NCI-H526 treated with DMSO at 0.1 percent for 48 hours (cell line): Measurements from ENCODE around the gene DEDD2.

Experiments
- DNase-seq: peaks from one replicate; lab custom pipeline; 2025; lab: John Stamatoyannopoulos, UW

Gene DEDD2

DNA sequence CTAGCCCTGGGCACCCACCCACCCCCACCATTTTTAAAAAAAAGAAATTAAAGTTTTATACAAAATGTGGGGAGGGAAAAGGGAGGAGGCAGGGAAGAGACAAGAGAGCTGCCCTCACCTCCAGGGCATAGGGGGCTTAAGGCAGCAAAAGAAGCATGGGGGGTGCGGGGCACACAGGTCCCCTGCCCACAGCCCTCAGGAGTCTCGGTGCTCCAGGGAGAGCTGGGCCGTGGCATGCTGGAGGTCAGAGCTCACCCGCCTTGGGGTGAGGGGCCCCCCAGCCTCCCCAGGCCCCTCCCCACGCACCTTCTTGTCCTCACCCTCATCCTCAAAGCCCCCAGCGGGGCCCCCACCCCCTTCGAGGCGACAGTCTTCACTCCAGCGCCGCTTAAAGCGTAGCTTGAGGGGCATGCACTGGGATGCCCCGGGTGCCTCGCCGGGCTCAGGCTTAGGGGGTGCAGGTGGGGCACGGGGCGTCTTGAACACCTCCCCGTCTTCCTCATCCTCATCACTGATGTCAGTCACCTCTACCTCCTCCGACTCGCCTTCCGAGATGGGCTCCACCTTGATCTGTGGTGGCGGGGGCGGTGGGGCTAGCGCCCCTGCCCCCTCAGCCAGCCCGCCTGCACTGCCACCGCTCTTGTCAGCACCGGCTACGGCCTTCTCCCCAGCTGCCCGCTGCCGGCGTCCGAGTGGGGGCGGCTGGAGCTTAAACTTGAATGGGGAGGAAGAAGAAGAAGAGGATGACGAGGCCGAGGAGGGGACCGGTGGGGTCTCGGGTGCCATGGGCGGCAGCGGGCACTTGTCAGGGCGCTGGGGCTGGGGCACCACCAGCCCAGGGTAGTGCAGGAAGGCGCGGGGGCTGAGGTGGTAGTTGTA is 31.0 kb upstream of the DEDD2 start:
- DNase-seq, result no peak

DNA sequence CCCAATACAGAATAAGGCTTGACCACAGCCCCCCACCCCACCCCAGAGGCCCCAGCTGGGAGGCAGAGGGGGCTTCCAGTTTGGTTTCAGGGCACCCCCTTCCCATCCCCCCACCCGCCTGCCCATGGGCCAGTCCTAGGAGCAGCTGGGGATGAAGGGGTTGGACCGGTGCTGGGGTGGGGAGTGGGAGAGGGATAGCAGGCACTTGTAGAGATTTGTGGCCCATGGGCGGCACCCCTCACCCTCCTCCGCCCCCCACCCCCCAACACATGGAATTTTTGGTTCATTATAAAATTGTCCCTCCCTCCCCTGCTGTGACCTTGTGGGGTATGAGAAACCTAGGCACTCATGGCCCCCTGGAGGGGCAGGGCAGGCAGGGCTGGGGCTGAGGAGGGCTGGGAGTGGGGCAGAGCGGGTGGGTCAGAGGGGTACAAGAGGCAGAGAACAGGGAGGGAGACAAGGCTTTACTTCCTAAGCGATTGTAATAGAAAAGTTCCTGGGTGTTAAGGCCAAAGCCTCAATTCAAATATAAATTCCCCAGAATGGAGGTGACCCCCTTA is 30.2 kb upstream of the DEDD2 start:
- no peak for DNase-seq

DNA sequence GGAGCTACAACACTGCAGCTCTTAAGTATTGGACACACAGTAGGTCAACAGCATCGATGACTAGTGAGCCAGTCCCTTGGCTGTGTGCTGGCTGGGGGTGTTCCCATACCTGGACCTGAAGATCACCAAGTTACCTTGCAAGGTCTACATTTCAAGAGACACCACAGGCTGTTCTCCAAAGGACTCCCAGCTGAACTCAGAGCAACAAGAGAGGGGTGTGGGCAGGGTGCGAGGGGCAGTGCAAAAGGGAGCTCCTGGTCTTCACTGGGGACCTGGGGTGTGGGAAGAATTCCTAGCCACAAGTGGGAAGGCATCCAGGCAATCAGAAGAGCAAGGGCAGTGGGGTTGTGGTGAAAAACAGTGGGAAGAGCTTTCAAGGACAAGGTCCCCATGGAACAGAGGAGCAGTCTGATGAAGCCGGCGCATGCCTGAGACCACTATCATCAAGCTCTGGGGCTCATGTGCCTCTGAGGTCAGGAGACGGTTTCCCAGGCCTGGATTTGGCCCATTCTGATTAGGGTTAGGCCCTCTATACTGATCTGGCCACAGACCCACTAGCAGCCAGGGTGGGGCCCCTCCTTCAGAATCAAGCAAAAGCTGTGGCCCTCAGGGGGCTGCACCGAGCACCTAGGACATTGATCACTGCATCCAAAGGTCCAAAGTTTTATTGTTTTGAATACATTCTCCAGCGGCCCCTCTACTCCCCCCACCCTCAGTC is 29.6 kb upstream of the DEDD2 start:
- no peak for DNase-seq

DNA sequence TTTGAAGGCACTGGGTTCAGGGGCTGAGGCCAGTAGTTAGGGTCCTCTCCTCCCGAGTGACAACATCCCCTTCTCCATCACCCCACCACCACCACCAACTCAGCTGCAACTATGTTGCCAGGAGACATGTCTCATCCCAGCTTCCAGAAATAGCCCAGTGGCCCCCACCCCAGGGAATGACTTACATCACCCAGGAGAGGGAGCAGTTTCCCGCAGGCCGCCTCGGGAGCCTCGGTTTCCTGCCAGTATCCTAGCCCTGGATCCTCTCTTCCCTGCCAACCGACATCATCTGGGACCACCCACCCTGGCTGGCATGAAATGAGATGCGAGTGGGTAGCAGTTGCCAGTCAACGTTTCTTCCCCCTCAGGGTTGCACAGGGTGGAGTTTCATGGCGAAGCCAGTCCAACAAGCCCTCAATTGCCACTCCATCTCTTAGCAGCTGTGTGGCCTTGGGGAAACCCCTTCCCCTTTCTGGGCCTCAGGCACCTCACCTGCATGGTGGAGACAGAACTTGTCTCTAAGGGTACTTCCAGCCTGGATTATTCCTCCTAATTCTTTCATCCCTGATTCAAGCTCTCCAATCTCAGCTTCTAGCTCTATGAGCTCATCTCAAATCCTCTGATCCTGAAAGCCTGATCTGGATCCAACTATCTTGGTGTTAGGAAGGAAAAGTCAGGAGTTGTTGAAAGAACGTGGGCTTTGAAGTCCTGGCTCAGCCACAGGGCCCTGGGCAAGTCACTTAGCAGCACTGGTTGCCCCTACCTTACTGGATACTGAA is 28.9 kb upstream of the DEDD2 start:
- peak; percentile 20 for DNase-seq

DNA sequence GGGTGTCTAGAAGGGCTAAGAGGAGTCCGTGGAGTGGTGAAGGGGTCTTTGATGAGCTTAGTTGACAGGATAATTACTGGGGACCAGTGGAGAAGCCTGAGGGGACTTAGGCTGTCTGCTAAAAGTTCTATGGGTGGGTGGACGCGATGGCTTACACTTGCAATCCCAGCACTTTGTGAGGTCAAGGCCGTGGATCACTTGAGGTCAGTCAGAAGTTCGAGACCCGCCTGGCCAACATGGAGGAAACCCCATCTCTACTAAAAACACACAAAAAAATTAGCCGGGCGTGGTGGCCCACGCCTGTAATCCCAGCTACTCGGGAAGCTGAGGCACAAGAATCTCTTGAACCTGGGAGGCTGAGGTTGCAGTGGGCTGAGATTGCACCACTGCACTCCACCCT is 27.8 kb upstream of the DEDD2 start:
- no peak for DNase-seq

DNA sequence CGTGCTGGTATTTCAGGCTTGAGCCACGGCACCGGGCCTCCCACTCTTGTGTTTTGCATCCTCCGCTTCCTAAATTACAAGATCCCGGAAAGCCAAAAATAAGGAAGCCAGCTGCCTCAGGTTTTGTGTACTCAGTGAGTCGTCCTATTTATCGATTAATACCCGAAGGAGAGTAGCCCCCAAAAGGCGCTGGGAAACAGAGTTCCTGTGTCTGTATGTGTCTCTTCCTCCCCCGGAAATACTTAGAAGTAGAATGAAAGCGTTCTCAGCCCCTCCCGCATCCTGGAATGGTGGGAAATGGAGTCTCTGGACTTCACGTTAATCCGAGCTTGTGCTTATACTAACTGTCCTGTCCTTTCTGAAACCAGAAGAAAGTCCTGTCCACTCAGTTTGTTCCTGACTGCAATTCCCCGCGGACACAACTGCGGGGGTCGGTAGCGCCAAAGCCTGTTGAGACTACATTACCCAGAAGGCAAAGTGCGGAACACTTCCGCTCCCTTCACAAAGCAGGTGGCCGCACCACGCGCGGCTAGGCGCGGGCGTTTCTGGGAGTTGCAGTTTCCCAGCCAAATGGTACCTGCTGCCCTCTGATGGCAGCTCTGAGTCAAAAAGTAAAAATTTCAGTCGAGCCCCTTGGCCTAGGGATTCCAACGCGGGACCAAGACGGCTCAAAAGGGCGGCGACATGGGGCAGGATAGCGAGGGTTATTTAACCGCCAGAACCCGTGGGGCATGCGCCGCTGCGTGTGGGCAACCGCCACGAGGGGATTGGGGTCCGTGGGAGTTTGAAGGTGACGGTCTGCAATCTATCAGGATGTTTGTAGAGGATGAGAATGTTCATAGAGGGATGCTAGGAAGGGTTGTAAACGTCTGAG is 27.1 kb upstream of the DEDD2 start:
- peak; percentile 94 for DNase-seq

DNA sequence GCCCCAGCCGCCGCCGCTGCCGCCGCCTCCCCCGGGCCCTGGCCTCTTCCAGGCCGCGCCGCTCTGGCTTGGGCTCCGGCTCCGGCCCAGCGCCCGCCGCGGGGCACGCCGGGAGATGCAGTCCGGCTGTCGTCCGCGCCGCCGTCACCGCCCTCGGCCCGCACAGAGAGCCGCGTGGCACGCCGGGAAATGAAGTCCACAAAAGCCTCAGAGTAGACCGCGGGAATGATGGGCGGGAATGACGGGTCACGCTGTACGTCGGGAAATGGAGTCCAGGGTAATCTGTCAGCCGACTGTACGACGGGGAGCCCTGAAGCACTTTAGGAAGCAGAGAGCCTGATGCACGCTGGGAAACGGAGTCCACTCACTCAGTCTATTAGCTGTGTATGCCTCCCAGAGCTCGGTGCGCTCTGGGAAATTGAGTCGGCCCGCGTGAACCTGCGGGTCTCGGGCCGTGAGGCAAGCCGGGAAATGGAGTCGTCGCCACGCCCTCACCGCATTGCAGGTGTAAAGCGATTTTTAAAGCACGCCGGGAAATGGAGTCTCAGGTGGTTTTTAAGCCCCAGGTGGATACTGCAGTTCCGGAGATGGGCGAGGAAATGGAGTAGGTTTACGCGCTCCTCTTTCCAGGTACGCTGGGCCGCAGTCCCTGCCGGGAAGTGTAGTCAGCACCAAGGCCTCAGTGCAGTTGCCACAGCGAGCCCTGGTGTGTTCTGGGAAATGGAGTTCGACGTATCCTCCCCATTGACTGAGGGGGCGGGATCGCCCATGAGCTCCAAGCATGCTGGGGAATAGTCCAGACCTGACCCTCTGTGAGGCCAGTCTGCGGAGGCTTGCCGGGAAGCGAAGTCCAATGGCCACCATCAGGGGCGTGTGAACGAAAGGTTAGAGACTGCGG is 25.3 kb upstream of the DEDD2 start, which contains the start of gene GSK3A:
GSK3A (minus strand) TSS at position 91 of the 898 bp plus-strand sequence. CDS start 137 bp downstream, outside the sequence.
- DNase-seq, result peak; percentile 100

DNA sequence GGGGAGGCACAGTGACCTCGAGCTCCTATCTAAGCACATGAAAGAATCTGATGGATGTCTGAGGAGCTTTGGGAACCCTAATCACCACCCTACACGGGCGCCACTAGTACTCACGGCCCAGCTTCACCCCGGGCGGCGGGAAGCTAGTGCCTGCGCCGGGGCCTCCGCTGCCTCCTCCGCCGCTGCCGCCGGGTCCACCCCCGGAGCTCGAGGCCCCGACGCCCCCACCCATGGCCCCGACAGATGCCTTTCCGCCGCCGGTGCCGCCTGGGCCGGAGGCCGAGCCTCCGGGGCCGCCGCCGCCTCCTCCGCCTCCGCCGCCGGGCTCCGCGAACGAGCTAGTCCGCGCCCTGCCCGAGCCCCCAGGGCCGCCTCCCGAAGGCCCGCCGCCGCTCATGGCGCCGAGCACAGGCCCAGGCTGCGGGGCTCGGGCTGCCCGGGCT is 24.6 kb upstream of the DEDD2 start:
- no peak for DNase-seq

DNA sequence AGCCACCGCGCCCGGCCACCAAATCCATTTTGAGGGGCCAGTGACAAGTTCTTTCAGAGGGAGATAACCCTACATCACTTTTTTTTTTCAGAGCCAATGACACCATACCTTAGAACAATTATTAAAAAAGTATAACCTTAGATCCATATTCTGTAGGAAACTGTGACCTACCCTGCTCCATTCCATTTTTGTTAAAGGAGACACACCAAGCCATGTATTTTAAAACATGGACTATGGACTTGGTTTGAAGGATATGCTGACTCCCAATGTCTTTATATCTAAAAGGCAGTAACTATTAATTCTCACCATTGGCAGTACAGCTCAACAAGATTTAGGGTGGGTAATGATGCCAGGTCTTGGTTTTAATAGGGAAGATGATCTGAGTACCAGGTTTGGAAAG is 23.8 kb upstream of the DEDD2 start:
- DNase-seq, result no peak

DNA sequence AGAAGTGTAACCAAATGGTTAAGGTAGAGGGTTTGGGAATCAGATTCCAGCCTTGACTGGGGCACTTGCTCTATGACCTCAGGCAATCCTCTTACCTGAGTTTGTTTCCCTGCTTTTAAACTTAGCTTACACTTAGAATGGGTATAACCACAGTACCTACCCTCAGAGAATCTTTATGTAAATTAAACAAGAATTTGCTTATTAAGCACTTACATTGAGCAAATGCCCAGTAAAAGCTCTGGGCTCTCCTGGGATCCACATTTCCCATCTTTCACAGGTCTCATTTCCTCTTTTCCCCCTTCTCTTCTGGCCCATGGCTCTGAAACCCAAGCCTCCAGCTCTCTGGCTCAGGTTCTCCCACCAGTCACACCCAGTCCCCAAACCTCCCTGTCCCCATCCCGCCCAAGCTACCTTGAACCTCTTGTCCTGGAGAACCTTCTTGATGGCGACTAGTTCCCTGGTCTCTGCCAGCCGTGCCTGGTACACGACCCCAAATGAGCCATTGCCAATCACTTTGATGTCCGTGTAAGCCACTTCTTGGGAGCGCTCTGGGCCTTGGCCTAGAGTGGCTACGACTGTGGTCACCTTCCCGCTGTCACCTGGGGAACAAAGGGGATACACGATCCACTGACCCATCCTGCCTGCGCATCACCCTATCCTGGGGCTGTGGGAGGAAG is 22.2 kb upstream of the DEDD2 start:
- no peak for DNase-seq

DNA sequence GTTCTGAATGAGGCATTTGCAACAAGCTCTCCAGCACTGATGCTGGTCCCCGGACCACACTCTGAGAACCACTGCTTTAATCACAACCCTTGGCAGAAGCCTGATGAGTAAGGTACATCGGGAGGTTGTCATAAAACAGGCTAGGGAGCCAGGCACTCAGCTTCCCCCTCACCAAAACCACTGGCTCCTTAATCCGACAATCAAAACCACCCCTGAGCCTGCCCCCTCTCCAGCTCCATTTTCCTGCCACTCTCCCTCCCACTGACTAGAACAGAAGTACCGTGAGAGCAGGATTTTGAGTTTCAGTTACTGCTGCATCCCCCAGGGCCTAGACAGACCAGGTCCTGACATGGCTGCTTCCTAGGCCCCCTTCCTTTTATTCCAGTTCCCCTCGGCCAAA is 17.7 kb upstream of the DEDD2 start:
- DNase-seq, result no peak

DNA sequence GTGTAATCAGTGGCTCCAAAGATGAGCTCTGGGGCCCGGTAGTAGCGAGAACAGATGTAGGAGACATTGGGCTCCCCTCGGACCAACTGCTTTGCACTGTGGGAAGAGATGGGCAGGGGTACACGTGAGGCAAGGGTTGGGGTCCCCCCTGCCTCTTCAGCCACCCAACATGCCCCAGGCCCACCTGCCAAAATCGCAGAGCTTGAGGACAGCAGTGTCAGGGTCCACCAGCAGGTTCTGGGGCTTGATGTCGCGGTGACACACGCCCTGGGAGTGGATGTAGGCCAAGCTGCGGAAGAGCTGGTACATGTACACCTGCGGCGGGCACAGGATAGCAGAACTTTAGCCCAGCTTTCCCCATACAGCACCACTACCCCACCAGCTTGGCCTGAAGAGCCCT is 16.9 kb upstream of the DEDD2 start:
- no peak for DNase-seq

DNA sequence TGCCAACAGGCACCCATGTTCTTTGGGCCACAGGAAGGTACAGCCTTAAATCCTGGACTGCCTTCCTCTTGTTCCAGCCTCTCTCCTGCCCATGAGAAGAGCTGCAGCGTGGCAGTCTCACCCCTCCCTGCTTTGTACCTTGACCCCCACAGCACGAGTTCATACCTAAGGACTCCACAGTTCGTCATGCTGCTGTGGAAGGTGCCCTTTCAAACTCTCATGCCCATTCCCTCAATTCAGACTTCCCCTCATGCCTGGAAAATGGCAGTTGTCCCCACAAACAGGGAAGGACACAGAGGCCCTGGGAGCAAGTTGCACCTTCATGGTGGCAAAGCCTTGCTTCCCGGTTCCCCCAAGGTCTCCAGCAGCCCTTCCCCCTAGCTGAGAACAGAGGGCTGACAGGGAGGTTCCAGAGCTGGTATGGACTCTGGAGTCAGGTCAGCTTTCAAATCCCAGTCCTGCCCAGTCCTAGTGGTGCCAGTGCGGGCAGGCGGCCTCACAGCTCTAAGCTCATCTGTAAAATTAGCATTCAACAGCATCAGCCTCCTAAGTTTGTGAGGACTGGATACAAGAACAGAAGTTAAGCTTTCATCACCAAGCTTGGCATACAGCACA is 16.3 kb upstream of the DEDD2 start:
- no peak for DNase-seq

DNA sequence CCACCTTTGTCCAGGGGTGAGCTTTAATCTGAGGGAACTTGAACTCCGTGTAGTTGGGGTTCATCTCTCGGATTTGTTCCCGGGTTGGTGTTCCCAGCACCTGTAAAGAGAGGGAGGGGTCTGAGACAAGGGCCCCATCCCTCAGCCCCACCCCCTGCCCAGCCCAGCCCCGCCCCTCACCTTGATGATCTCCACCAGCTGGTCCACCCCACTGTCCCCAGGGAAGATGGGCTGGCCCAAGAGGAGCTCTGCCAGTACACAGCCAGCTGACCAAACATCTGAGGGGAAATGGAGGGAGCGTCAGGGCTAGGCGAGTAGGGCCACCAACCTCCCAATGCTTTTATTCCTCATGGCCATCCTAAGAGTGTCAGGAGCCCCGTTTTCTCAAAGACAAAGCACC is 15.6 kb upstream of the DEDD2 start:
- no peak for DNase-seq

DNA sequence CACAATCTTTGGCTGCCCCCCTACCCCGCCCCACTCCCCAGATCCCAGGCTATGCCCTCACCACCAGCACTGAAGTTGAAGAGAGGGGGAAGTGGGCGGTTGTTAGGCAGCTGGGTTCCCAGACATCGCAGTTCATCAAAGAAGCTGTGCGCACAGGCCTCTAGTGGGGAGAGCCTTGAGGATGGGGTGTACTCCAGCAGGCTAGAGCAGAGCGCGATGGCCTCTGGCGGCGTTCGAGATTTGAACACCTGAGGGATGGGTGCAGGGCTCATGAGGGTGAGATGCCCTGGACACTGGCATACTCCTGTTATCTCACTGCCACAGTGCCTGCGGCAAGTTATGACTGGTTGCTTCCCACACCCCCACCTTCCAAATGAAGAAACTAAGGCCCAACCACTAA is 15.0 kb upstream of the DEDD2 start:
- no peak for DNase-seq

DNA sequence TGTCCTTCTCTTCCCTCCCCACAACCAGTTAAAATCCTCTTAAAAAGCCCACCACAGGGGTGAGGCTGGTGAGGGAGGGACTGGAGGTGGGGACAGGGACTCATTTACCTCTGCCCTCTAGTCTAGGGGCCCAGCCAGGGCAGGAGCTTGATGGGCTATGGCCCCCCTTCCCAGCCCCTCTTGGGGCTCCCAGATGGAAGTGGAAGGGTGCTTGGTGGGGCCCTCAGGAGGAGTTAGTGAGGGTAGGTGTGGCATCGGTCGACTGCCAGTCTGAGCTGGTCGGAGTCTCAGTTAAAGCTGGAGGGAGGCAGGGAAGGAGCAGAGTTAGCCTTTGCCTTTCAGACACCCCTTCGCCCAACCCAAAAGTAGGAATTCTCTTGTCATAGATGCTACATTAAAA is 13.1 kb upstream of the DEDD2 start:
- no peak for DNase-seq

DNA sequence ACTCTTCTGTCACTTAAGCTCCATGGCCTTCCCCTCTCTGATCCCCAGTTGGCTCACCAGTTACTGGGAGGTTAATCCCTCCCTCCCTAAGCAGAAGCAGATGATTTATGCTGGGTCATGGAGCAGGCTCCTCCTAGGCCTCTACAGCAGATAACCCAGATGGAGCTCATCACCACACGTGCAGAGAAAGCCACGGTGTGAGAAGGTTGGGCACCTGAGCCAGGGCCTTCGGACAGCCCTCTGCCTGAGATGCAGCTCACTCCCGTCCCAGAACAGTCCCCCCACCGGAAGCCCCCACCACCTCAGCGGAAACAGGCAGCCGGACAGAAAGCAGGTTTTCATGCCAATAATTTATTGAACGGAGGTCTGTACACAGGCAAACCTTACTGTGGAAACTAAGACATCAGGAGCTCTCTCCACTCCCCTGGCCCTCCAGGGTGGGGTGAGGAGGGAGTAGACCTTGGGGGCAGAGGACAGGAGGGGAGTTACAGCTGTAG is 12.4 kb upstream of the DEDD2 start:
- DNase-seq, result no peak

DNA sequence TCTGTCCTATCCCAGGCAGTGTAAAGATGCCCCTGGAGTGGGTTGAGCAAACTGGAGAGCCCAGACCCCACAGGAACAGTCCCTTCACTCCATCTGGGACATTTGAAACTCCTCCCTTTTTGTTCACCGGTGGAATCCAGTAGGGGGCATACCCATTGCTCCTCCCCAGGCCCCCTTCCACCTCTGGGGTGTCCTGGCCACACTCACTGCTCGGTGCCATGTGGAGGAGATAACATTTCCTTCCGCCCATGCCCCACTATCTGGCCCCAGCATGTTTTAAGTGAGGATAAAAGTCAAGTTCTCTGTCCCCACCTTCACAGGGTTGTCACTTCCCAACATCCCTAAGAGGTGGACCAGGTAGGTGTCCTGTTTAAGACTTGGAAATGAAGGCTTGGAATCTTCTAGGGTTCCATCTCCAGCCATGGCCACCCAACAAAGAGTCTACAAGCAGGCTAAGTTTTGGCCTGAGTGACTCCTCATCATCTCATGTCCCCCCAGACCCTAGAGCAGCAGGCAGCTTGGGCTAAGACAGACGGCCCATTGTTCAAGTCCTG is 11.9 kb upstream of the DEDD2 start:
- no peak for DNase-seq

DNA sequence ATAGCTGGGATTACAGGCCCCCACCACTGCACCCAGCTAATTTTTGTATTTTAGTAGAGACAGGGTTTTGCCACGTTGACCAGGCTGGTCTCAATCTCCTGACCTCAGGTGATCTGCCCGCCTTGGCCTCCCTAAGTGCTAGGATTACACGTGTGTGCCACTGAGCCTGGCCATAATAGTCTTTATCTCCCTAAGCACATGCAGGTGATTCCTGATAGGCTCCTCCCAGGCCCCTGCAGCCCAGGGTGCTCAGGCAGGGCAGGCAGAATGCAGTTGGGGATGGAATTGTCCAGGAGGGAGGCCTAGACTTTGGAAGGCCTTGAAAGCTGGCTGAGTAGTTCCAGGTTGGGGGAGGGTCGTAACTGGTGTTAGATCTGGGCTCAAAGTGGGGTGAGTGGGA is 11.2 kb upstream of the DEDD2 start:
- no peak for DNase-seq
